HCT116 (cell line): Measurements from ENCODE around the gene LRRIQ1. TPM values are rescaled to one million over a fixed set of nuclear protein-coding genes. Genes with fewer than 3 reads are reported as not detected.

ENCODE experiments used
- ATAC-seq: fragments of 200-7000 bp; cut with Tn5 transposase; 2 replicates; pipeline ENCODE4 v1.9.1; 2020; ENCODE audit warnings: mild to moderate bottlenecking, moderate library complexity
- BruUV-seq: library from RNA; stranded (reverse); fragments of 400-500 nt; replicated peaks from 2 replicates; lab custom pipeline; 2021; lab: Mats Ljungman, UMichigan
- CTCF ChIA-PET: fragments of 300-600 bp; sonication (Branson Sonifier 250); formaldehyde crosslinking; loops from one replicate; lab custom pipeline; 2021; ENCODE audit warnings: antibody characterized with exemption; lab: Charles Lee
- POLR2A ChIA-PET: fragments of 300-600, 350-600 bp; sonication (Branson Sonifier 250); formaldehyde crosslinking; loops from one replicate; lab custom pipeline; 2021; ENCODE audit warnings: antibody characterized with exemption; lab: Charles Lee
- RAD21 ChIA-PET, 2 experiments: fragments of 300-600 bp; sonication (Branson Sonifier 250); formaldehyde crosslinking; loops; one replicate each; lab custom pipeline; 2023; ENCODE audit warnings: low total read pairs in 2 of 2; ENCODE audit not compliant: uncharacterized antibody in 2 of 2, unreplicated experiment in 2 of 2, low non-redundant PET in 1 of 2; lab: Charles Lee
- DNase-seq: peaks from one replicate; pipeline ENCODE4 v3.0.0-alpha.2; 2010; ENCODE audit warnings: low read depth, low spot score
- H2AFZ ChIP-seq: fragments of 200-600 bp; shearing (Covaris generic), sonication (generic); 2 replicates; pipeline ENCODE4 v1.6.1; 2017; ENCODE audit warnings: low read depth, mixed run types, mixed read lengths, antibody characterized with exemption, low read length; ENCODE audit not compliant: poor library complexity, severe bottlenecking
- H3K27ac ChIP-seq: 2 replicates; pipeline ENCODE4 v1.5.1; 2012; ENCODE audit warnings: low read depth, low read length
- H3K27me3 ChIP-seq: fragments of 200-600 bp; sonication (generic); 2 replicates; pipeline ENCODE4 v1.6.1; 2016; ENCODE audit warnings: mixed run types, low read length, mixed read lengths; ENCODE audit not compliant: insufficient read depth
- H3K36me3 ChIP-seq, 2 experiments: fragments of 200-500 bp in 1 of 2; fragments of 200-600 bp in 1 of 2; sonication (Bioruptor generic) in 1 of 2; sonication (generic) in 1 of 2; 2 replicates each; pipeline versions ENCODE4 v1.5.1 to v1.6.1; 2014 to 2016; ENCODE audit warnings: low read length in 2 of 2, inconsistent platforms in 1 of 2, mixed read lengths in 1 of 2, mixed run types in 1 of 2; ENCODE audit not compliant: insufficient read depth in 2 of 2, control insufficient read depth in 1 of 2
- H3K4me1 ChIP-seq, 2 experiments: fragments of 200-600 bp in 1 of 2; sonication (generic) in 1 of 2; 2 replicates each; pipeline versions ENCODE4 v1.5.1 to v1.6.1; 2012 to 2017; ENCODE audit warnings: low read length in 2 of 2, inconsistent platforms in 1 of 2, mild to moderate bottlenecking in 1 of 2, mixed read lengths in 1 of 2, mixed run types in 1 of 2, moderate library complexity in 1 of 2; ENCODE audit not compliant: insufficient read depth in 2 of 2, control insufficient read depth in 1 of 2
- H3K4me2 ChIP-seq: fragments of 200-600 bp; sonication (generic); 2 replicates; pipeline ENCODE4 v1.6.1; 2017; ENCODE audit warnings: mixed run types, low read length, mixed read lengths
- H3K4me3 ChIP-seq, 2 experiments: fragments of 200-600 bp in 1 of 2; sonication (generic) in 1 of 2; replicated peaks in 1 of 2; 2 replicates each; pipeline ENCODE4 v1.5.1; 2011 to 2016; ENCODE audit warnings: low read length in 2 of 2, control low read depth in 1 of 2, low read depth in 1 of 2, mild to moderate bottlenecking in 1 of 2, mixed read lengths in 1 of 2, mixed run types in 1 of 2
- H3K79me2 ChIP-seq: fragments of 200-600 bp; sonication (generic); 2 replicates; pipeline ENCODE4 v1.6.1; 2017; ENCODE audit warnings: mild to moderate bottlenecking, mixed run types, low read length, moderate library complexity, mixed read lengths; ENCODE audit not compliant: insufficient read depth
- H3K9ac ChIP-seq: fragments of 200-600 bp; sonication (generic); 2 replicates; pipeline ENCODE4 v1.6.1; 2016; ENCODE audit warnings: low read length, mixed read lengths
- H3K9me2 ChIP-seq: fragments of 200-600 bp; sonication (generic), shearing (Covaris generic); 2 replicates; pipeline ENCODE4 v1.6.1; 2017; ENCODE audit warnings: mixed run types, mild to moderate bottlenecking, moderate library complexity; ENCODE audit not compliant: insufficient read depth
- H3K9me3 ChIP-seq, 2 experiments: fragments of 200-500 bp in 1 of 2; fragments of 200-600 bp in 1 of 2; sonication (Bioruptor generic) in 1 of 2; sonication (generic) in 1 of 2; 2 replicates each; pipeline ENCODE4 v1.6.1; 2014 to 2017; ENCODE audit warnings: low read length in 2 of 2, mixed read lengths in 2 of 2, inconsistent platforms in 1 of 2, low read depth in 1 of 2, mild to moderate bottlenecking in 1 of 2, mixed run types in 1 of 2, moderate library complexity in 1 of 2; ENCODE audit not compliant: control insufficient read depth in 1 of 2, insufficient read depth in 1 of 2
- H4K20me1 ChIP-seq: fragments of 200-600 bp; sonication (generic), shearing (Covaris generic); 2 replicates; pipeline ENCODE4 v1.6.1; 2017; ENCODE audit warnings: mixed run types, mild to moderate bottlenecking, moderate library complexity; ENCODE audit not compliant: insufficient read depth
- ATF3 ChIP-seq: IDR thresholded peaks from 2 replicates; pipeline ENCODE4 v1.6.1; 2012
- EZH2phosphoT487 ChIP-seq: fragments of 200-600 bp; IDR thresholded peaks from 2 replicates; pipeline ENCODE4 v1.6.1; 2018; ENCODE audit warnings: antibody characterized with exemption, borderline replicate concordance
- FOSL1 ChIP-seq: IDR thresholded peaks from 2 replicates; pipeline ENCODE4 v1.6.1; 2012; ENCODE audit warnings: low read depth
- RAD21 ChIP-seq: IDR thresholded peaks from 2 replicates; pipeline ENCODE4 v1.6.1; 2012; ENCODE audit warnings: low read depth, mild to moderate bottlenecking
- SRF ChIP-seq: IDR thresholded peaks from 2 replicates; pipeline ENCODE4 v1.6.1; 2012; ENCODE audit warnings: low read depth
- ZNF274 ChIP-seq: fragments of 200-500 bp; sonication (Bioruptor generic); IDR thresholded peaks from 2 replicates; pipeline ENCODE4 v1.6.1; 2014; ENCODE audit warnings: mild to moderate bottlenecking, low read depth, low read length, inconsistent platforms
- intact Hi-C: fragments of 100-400 bp; cut with micrococcal nuclease; formaldehyde crosslinking; loops from 2 replicates; pipeline ENCODE4 v1.10.0; 2022
- total RNA-seq: library from RNA; stranded (reverse); gene quantifications from one replicate; pipeline ENCODE4 v1.2.1, GENCODE V29; 2021; ENCODE audit not compliant: unreplicated experiment
- TF ChIP-seq, protein P1 (sequence below): IDR thresholded peaks from 2 replicates; pipeline ENCODE4 v1.6.1; 2012
- TF ChIP-seq, protein P2 (sequence below): IDR thresholded peaks from 2 replicates; pipeline ENCODE4 v1.6.1; 2011; ENCODE audit warnings: mild to moderate bottlenecking, low read length, moderate library complexity; ENCODE audit not compliant: insufficient replicate concordance; ENCODE audit errors: extremely low read depth

LRRIQ1 gene
- total RNA-seq, 1 experiment from 2014 or later, result 0.89 TPM

DNA sequence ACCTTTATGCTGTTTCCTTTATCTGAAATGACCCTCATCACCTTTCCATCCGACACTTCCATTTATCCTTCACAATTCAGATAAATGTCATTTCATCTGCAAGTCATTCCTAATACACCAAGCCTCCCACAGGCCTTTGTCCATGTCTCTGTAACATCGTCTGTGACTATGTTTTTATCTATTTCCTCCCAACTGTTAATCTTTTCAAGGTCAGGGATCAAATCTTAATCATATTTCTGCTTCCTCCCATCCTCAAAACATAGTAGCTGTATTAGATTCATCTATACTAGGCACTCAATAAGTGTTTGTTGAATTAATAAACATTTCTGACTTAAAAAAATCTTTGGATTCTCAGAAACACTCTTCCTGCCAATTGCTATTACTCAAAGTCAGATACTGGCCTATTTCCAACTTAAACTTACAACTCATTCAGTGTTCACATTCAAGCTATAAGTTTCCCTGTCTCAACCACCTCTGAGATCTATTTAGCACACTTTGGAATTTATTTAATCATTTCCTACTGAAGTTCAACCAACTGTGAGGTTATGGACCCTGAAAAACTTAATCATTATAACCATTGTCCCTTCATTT, 143.6 kb downstream of the LRRIQ1 start:
- no peak overlapping the region for H2AFZ ChIP-seq
- POLR2A ChIA-PET, result no interaction called here
- intact Hi-C loops, result no loop called here
- no peak overlapping the region for H3K9ac ChIP-seq
- no peaks in the 10 kb centered on the region for H3K36me3 ChIP-seq
- ATAC-seq (no peak), DNase-seq (no peak)
- CTCF ChIA-PET, result interaction anchor here (0.6 kb wide), 1 partner anchor 1676 kb away, joined by 3 read pairs; no protein-coding TSS in a partner anchor
- no peaks in the 10 kb centered on the region for H3K9me3 ChIP-seq
- no peaks in the 10 kb centered on the region for H3K79me2 ChIP-seq
- no peak overlapping the region for H3K27ac ChIP-seq
- H3K4me1 ChIP-seq, result no peaks in the 10 kb centered on the region
- RAD21 ChIA-PET, result no interaction called here
- H4K20me1 ChIP-seq, result no peaks in the 10 kb centered on the region
- BruUV-seq, result no TSS peak
- H3K27me3 ChIP-seq, result no peaks in the 10 kb centered on the region
- no peak for TF ChIP-seq RAD21
- no peak for TF ChIP-seq ATF3
- H3K4me3 ChIP-seq, result no peak overlapping the region
- H3K9me2 ChIP-seq, result no peaks in the 10 kb centered on the region
- H3K4me2 ChIP-seq, result no peak overlapping the region

GRCh38 chr12:85182699-85183098, 146.5 kb downstream of the LRRIQ1 start:
- Histone ChIP-seq H2AFZ (no peak overlapping the region), H3K36me3 (no peaks in the 10 kb centered on the region), H3K9ac (no peak overlapping the region), H3K9me3 (no peaks in the 10 kb centered on the region), H3K9me2 (no peaks in the 10 kb centered on the region), H3K4me3 (no peak overlapping the region), H3K4me1 (no peaks in the 10 kb centered on the region), H3K27me3 (no peaks in the 10 kb centered on the region), H3K27ac (no peak overlapping the region), H3K79me2 (no peaks in the 10 kb centered on the region), H3K4me2 (no peak overlapping the region), H4K20me1 (no peaks in the 10 kb centered on the region)
- TF ChIP-seq EZH2phosphoT487 (no peak), RAD21 (no peak), SRF (no peak), FOSL1 (no peak), ZNF274 (no peak)
- TF ChIP-seq, protein P1, sequence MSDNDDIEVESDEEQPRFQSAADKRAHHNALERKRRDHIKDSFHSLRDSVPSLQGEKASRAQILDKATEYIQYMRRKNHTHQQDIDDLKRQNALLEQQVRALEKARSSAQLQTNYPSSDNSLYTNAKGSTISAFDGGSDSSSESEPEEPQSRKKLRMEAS, result no peak
- TF ChIP-seq, protein P2, sequence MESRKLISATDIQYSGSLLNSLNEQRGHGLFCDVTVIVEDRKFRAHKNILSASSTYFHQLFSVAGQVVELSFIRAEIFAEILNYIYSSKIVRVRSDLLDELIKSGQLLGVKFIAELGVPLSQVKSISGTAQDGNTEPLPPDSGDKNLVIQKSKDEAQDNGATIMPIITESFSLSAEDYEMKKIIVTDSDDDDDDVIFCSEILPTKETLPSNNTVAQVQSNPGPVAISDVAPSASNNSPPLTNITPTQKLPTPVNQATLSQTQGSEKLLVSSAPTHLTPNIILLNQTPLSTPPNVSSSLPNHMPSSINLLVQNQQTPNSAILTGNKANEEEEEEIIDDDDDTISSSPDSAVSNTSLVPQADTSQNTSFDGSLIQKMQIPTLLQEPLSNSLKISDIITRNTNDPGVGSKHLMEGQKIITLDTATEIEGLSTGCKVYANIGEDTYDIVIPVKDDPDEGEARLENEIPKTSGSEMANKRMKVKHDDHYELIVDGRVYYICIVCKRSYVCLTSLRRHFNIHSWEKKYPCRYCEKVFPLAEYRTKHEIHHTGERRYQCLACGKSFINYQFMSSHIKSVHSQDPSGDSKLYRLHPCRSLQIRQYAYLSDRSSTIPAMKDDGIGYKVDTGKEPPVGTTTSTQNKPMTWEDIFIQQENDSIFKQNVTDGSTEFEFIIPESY, result no peak
- ATAC-seq (no peak), DNase-seq (no peak)
- CTCF ChIA-PET, result interaction anchor here (0.5 kb wide), 1 partner anchor 18 kb away, joined by 3 read pairs; no protein-coding TSS in a partner anchor
- intact Hi-C loops, result no loop called here
- RAD21 ChIA-PET, result no interaction called here
- no TSS peak for BruUV-seq
- POLR2A ChIA-PET, result no interaction called here
